Measurements from ENCODE around the gene CAPN15. TPM values are rescaled to one million over a fixed set of nuclear protein-coding genes. Genes with fewer than 3 reads are reported as not detected.

CAPN15 gene
- total RNA-seq, 2 experiments from 2014 or later: 76.4 to 81.2 TPM

DNA sequence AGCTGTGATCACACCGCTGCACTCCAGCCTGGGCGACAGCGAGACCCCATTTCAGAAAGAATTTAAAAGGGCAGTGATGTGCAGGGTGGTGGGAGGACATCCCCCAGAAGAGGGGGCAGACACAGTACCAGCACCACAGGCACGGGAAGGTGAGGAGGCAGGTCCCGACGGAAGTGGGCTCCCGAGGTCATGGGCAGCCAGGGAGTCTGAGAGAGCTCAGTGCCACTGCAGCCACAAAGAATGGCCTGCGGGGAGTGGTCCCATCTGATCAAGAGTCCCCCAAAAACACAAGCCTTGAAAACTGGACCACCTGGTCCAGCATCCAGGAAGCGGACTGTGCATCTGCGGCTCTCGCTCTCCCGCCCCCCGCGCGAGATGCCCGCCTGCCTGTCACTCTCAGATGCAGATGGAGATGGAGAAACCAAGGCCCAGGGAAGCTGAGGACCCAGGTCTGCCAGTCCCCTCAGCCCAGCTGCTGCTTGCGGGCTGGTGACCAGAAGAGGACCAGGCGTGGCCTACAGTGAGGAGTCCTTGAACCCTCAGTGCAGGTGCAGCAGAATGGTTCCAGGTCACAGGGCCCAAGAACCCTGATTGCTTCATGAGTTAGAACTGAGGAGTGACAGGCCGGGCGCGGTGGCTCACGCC, 4.3 kb upstream of the CAPN15 start:
- H3K4me1 Mint-ChIP-seq (ENCODE audit: low read depth): peaks cover 21% of the 10 kb centered on the region
- ATAC-seq (no peak), DNase-seq (no peak)
- no peak overlapping the region for H3K4me3 Mint-ChIP-seq
- TF ChIP-seq, protein P1, sequence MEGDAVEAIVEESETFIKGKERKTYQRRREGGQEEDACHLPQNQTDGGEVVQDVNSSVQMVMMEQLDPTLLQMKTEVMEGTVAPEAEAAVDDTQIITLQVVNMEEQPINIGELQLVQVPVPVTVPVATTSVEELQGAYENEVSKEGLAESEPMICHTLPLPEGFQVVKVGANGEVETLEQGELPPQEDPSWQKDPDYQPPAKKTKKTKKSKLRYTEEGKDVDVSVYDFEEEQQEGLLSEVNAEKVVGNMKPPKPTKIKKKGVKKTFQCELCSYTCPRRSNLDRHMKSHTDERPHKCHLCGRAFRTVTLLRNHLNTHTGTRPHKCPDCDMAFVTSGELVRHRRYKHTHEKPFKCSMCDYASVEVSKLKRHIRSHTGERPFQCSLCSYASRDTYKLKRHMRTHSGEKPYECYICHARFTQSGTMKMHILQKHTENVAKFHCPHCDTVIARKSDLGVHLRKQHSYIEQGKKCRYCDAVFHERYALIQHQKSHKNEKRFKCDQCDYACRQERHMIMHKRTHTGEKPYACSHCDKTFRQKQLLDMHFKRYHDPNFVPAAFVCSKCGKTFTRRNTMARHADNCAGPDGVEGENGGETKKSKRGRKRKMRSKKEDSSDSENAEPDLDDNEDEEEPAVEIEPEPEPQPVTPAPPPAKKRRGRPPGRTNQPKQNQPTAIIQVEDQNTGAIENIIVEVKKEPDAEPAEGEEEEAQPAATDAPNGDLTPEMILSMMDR (IDR thresholded peaks at IDR 0.05): no peak
- no peaks in the 10 kb centered on the region for H3K9me3 Mint-ChIP-seq
- no peaks in the 10 kb centered on the region for H3K27me3 Mint-ChIP-seq
- peaks cover 7% of the 10 kb centered on the region for H3K36me3 Mint-ChIP-seq (ENCODE audit: low read depth)
- H3K27ac Mint-ChIP-seq: peak overlapping the region; percentile 39
- ChIA-PET CTCF (no interaction called here), POLR2A (interaction anchor here (1.1 kb wide), 1 partner anchor 132 kb away, joined by 3 read pairs; no protein-coding TSS in a partner anchor)
- intact Hi-C loops (cut with micrococcal nuclease): no loop called here

DNA sequence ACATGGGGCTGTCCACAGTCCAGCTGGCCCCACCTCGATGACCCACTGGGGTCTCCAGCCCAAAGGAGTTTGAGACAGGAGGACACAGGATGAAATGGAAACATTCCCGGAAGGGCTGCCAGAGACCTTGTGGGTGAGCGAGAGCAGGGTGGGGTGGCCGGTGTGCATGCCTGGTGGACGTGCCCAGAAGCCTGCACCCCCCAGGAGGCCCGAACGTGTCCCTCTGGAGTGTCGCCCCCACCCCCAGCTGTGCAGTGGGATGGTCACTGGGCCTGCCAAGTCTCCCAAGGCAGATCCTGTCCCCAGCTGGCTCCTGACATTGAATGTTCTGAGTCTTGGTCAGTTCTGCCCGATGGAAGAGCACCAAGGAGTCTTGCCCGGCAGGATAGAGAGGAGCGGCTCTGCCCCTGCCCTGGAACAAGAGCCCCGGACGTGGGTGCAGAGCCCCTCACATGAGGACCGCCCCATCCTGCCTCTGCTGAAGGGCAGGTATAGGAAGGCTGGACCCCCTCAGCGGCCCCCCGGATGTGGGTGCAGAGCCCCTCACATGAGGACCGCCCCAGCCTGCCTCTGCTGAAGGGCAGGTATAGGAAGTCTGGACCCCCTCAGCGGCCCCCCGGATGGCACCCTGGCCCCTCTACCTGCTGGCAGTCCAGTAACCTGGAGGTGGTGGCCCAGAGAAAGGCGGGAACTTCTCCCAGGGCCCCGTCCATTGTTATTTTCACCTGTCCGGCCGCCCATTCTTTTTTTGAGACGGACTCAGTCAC, 3.1 kb upstream of the CAPN15 start:
- ChIA-PET POLR2A (interaction anchor here (1.1 kb wide), 2 partner anchors 99 to 133 kb away, joined by 3 to 4 read pairs; partner anchors contain the start of gene RAB11FIP3), CTCF (no interaction called here)
- Mint-ChIP-seq H3K27me3 (no peaks in the 10 kb centered on the region), H3K4me3 (peak overlapping the region; percentile 90), H3K9me3 (no peaks in the 10 kb centered on the region), H3K36me3 (ENCODE audit: low read depth) (peaks cover 10% of the 10 kb centered on the region), H3K27ac (peak overlapping the region; percentile 96), H3K4me1 (ENCODE audit: low read depth) (peaks cover 26% of the 10 kb centered on the region)
- TF ChIP-seq, protein P1 (IDR thresholded peaks at IDR 0.05): no peak
- ATAC-seq (no peak), DNase-seq (no peak)
- intact Hi-C loops (cut with micrococcal nuclease): loop anchor here (5.0 kb wide), 1 partner anchor 127 kb away; the partner anchor contains the start of gene NME4

DNA sequence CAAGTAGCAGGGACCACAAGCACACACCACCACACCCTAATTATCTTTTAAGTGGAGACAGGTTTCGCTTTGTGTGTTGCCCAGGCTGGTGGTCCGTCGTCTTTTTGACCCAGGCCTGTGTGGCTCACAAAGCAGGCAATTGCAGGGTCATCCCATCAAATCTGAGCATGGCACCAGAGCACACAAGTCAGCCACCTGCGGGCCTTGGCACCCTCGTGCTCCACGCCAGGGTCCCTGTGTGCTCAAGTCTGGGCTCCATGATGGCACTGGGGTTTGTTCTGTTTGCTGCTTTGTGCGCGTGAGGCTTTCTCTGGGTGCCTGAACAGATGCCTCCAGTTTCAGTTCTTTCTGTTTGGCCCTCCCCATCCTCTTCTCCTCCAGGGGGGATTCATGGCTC, 2.4 kb upstream of the CAPN15 start:
- ATAC-seq (peak; percentile 7), DNase-seq (peak; percentile 56)
- Mint-ChIP-seq H3K4me3 (peak overlapping the region; percentile 90), H3K27me3 (no peaks in the 10 kb centered on the region), H3K9me3 (no peaks in the 10 kb centered on the region), H3K4me1 (ENCODE audit: low read depth) (peaks cover 31% of the 10 kb centered on the region), H3K27ac (peak overlapping the region; percentile 96), H3K36me3 (ENCODE audit: low read depth) (peaks cover 15% of the 10 kb centered on the region)
- CTCF ChIA-PET: no interaction called here
- POLR2A ChIA-PET: interaction anchor here (1.1 kb wide), 1 partner anchor 100 kb away, joined by 4 read pairs; the partner anchor contains the start of gene RAB11FIP3
- intact Hi-C loops (cut with micrococcal nuclease): loop anchor here (5.0 kb wide), 1 partner anchor 128 kb away; the partner anchor contains the start of gene NME4
- TF ChIP-seq, protein P1 (IDR thresholded peaks at IDR 0.05): no peak

DNA sequence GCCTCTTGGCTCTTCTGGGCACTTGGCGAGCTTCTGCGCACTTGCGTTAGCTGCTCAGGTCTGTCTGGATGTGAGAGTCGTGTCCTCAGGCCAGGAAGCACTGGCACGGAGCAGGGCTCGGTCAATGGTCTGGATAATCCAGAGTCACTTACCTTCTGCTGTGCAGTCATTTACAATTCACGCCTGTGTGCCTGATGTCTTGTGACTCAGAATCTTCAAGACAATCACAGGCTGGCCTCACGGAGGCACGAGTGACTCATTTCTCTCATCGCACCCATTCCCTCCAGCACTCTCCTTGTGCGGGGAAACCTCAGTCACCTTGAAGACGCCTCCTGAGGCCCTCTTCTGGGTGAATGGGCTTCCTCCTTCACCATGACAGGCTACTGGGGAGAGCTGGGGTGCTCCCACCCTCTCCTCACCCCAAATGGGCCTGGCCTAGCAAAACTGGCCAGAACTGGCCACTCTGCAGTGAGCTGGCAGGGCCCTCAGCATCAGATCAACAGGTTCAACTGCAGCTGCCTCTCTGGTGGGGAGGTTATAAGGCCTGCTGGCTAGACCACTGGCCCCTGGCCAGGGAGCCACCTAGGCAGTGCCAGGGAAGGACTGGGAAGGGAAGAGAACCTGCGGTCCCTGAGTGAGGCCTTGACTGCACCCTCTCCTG, 1.9 kb upstream of the CAPN15 start:
- POLR2A ChIA-PET: interaction anchor here (0.6 to 1.3 kb wide), 12 partner anchors 13 to 447 kb away, joined by 3 to 7 read pairs (median 3); partner anchors contain the start of genes JMJD8, METTL26, NHLRC4 and RAB11FIP3
- intact Hi-C loops (cut with micrococcal nuclease): loop anchor here (5.0 kb wide), 1 partner anchor 128 kb away; the partner anchor contains the start of gene NME4
- Mint-ChIP-seq H3K4me1 (ENCODE audit: low read depth) (peaks cover 34% of the 10 kb centered on the region), H3K27ac (peak overlapping the region; percentile 96), H3K9me3 (no peaks in the 10 kb centered on the region), H3K36me3 (ENCODE audit: low read depth) (peaks cover 16% of the 10 kb centered on the region), H3K4me3 (peak overlapping the region; percentile 90), H3K27me3 (no peaks in the 10 kb centered on the region)
- TF ChIP-seq, protein P1 (IDR thresholded peaks at IDR 0.05): no peak
- CTCF ChIA-PET: interaction anchor here (0.7 to 2.3 kb wide), 2 partner anchors 111 to 133 kb away, joined by 3 to 7 read pairs; partner anchors contain the start of gene METTL26
- peak; percentile 69 for ATAC-seq
- peak; percentile 92 for DNase-seq
